OCI-LY3 (cell line): ENCODE results near the gene KRT8.

Source experiments
- H2AFZ ChIP-seq: fragments of 200-600, 300-600 bp; shearing (Covaris generic); 2 replicates; pipeline ENCODE4 v1.6.0; 2014; ENCODE audit warnings: antibody characterized with exemption, low read depth, low read length
- H3K27ac ChIP-seq: fragments of 200-600, 300-600 bp; sonication (generic); 2 replicates; pipeline ENCODE4 v1.5.1; 2014; ENCODE audit warnings: mild to moderate bottlenecking, low read length, moderate library complexity, mixed read lengths
- H3K27me3 ChIP-seq: fragments of 200-600, 300-600 bp; sonication (generic); 2 replicates; pipeline ENCODE4 v1.6.1; 2014; ENCODE audit warnings: low read depth, low read length, mixed read lengths
- H3K36me3 ChIP-seq: fragments of 200-600, 300-600 bp; sonication (generic); replicated peaks from 2 replicates; pipeline ENCODE3; 2014; ENCODE audit warnings: low read depth, low read length, mixed read lengths
- H3K4me1 ChIP-seq: fragments of 300-600, 200-600 bp; sonication (generic); 2 replicates; pipeline ENCODE4 v1.6.1; 2014; ENCODE audit warnings: low read length, mixed read lengths
- H3K4me2 ChIP-seq: fragments of 200-600, 300-600 bp; sonication (generic); 2 replicates; pipeline ENCODE4 v1.6.1; 2014; ENCODE audit warnings: low read length, mixed read lengths
- H3K4me3 ChIP-seq: fragments of 300-600, 200-600 bp; sonication (generic); 2 replicates; pipeline ENCODE4 v1.5.1; 2014; ENCODE audit warnings: antibody characterized with exemption, mild to moderate bottlenecking, low read length, moderate library complexity
- H3K79me2 ChIP-seq: fragments of 300-600, 200-600 bp; shearing (Covaris generic); 2 replicates; pipeline ENCODE4 v1.6.1; 2014; ENCODE audit warnings: mild to moderate bottlenecking, low read length, mixed read lengths
- H3K9ac ChIP-seq: fragments of 300-600, 200-600 bp; shearing (Covaris generic); 2 replicates; pipeline ENCODE4 v1.6.0; 2014; ENCODE audit warnings: mild to moderate bottlenecking, low read length, moderate library complexity
- H3K9me3 ChIP-seq: fragments of 200-600, 300-600 bp; shearing (Covaris generic); 2 replicates; pipeline ENCODE4 v1.6.1; 2014; ENCODE audit warnings: low read length, mixed read lengths; ENCODE audit not compliant: insufficient read depth
- H4K20me1 ChIP-seq: fragments of 200-600, 300-600 bp; sonication (generic); 2 replicates; pipeline ENCODE4 v1.6.1; 2016; ENCODE audit warnings: low read length, mixed read lengths; ENCODE audit not compliant: insufficient read depth
- CTCF ChIP-seq: fragments of 200-600, 300-600 bp; sonication (generic); IDR thresholded peaks from 2 replicates; pipeline ENCODE4 v1.5.1; 2014; ENCODE audit warnings: antibody characterized with exemption, low read length, low read depth
- EZH2phosphoT487 ChIP-seq: fragments of 200-600 bp; shearing (Covaris generic); IDR thresholded peaks from 2 replicates; pipeline ENCODE4 v1.6.1; 2018; ENCODE audit warnings: antibody characterized with exemption, mixed run types, low read depth

Gene KRT8

GRCh38 chr12:52848661-52849255, 56.1 kb downstream of the KRT8 start, which contains the start of gene KRT78:
Gene KRT78 (minus strand): TSS chr12:52848994. CDS start chr12:52848930, 64 bp downstream.
- Histone ChIP-seq H3K9me3 (no peaks in the 10 kb centered on the region), H3K4me2 (no peak within 1 kb of the TSS), H3K27me3 (peaks cover 7% of the 10 kb centered on the region), H3K9ac (no peak within 1 kb of the TSS), H3K36me3 (no peaks in the 10 kb centered on the region), H2AFZ (no peak within 1 kb of the TSS), H3K4me1 (peaks cover 1% of the 10 kb centered on the region; the same call in 1 of the 2 replicates), H3K4me3 (no peak within 1 kb of the TSS), H3K27ac (no peak within 1 kb of the TSS), H4K20me1 (no peaks in the 10 kb centered on the region), H3K79me2 (no peaks in the 10 kb centered on the region)
- TF ChIP-seq EZH2phosphoT487: no peak

DNA sequence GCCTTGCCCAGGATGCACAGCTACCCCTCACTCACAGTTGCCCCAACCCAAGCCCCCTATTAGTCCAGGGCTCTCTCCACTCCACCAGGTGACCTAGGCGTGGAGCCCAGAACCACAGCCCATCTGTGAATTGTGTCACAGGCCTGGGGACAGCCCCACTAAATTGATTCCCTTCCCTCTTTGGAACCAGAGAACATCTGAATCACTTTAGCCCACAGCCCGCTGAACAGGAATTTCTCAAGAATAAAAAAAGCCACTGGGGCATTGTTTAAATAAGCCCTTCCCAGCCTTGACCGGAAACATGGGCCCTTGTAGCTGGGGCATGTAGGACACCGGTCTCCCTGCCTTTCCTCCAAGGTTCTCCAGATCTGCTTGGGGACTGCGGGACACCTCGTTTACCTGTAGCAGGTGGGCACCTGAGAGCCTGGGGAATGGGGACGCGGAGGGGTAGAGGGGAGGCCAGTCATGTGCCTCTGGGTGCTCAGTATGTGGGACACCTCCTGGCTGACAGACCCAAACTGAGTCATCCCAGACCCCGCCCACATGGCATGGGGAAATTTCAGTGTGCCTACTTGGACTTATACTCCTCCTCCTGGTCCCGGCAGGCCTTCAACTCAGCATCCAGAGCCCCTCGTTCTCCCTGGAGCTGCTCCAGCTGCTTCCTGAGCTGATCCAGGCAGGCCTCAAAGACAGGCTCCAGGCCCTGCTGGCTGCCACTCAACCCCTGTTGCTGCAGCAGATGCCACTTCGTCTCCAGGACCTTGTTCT, 57.4 kb downstream of the KRT8 start:
- Histone ChIP-seq H3K36me3 (no peaks in the 10 kb centered on the region), H3K4me1 (peaks cover 4% of the 10 kb centered on the region; the same call in 1 of the 2 replicates), H3K27ac (no peak overlapping the region), H3K79me2 (no peaks in the 10 kb centered on the region), H3K9me3 (no peaks in the 10 kb centered on the region), H3K27me3 (peaks cover 4% of the 10 kb centered on the region), H4K20me1 (no peaks in the 10 kb centered on the region), H3K9ac (no peak overlapping the region), H3K4me2 (no peak overlapping the region), H3K4me3 (no peak overlapping the region), H2AFZ (no peak overlapping the region)
- TF ChIP-seq CTCF: no peak
- TF ChIP-seq EZH2phosphoT487: no peak
